Ovary (tissue), 9 donors: ENCODE data around the gene CLCN5. TPM values are rescaled to one million over a fixed set of nuclear protein-coding genes. Genes with fewer than 3 reads are reported as not detected.

Experiments
- DNase-seq, 5 donors: peaks; one replicate each; pipeline ENCODE4 v3.0.0-alpha.2; 2019 to 2020
- H3K27ac ChIP-seq, 2 donors: fragments of 200-600 bp; one replicate each; pipeline versions ENCODE4 v1.5.1 to v1.8.0; 2019 to 2022
- H3K27me3 ChIP-seq: fragments of 200-600 bp; one replicate; pipeline ENCODE4 v1.8.0; 2022
- H3K36me3 ChIP-seq: fragments of 200-600 bp; sonication (generic); one replicate; pipeline ENCODE4 v1.5.1; 2019
- H3K4me1 ChIP-seq: one replicate; pipeline ENCODE4 v1.8.1; 2013; ENCODE audit warnings: mild to moderate bottlenecking, moderate library complexity; ENCODE audit not compliant: insufficient read depth
- H3K4me3 ChIP-seq: fragments of 200-600 bp; sonication (generic); one replicate; pipeline ENCODE4 v1.5.1; 2017
- H3K9me3 ChIP-seq, 2 donors: fragments of 200-600 bp in 1 of 2; sonication (generic) in 1 of 2; one replicate each; pipeline versions ENCODE4 v1.5.1 to v1.8.1; 2013 to 2019; ENCODE audit warnings: mild to moderate bottlenecking in 1 of 2, moderate library complexity in 1 of 2
- CTCF ChIP-seq, 3 donors: fragments of 450-650 bp in 2 of 3; fragments of 200-600 bp in 1 of 3; IDR thresholded peaks; one replicate each; pipeline versions ENCODE4 v1.5.1 to v1.8.0; 2016 to 2022; ENCODE audit warnings: antibody characterized with exemption in 3 of 3, mild to moderate bottlenecking in 1 of 3
- EP300 ChIP-seq: sonication (generic); formaldehyde crosslinking; IDR thresholded peaks from one replicate; pipeline ENCODE4 v1.6.1; 2017; ENCODE audit warnings: antibody characterized with exemption
- POLR2A ChIP-seq: fragments of 450-650 bp; IDR thresholded peaks from one replicate; pipeline ENCODE4 v1.6.1; 2017; ENCODE audit warnings: antibody characterized with exemption, mild to moderate bottlenecking, moderate library complexity
- WGBS, 3 donors: extraction: QIAGEN DNeasy Blood & Tissue Kit in 1 of 3; methylation state at CpG; one replicate each; pipeline versions ENCODE4 v1.1.5 to v1.1.7; 2013 to 2017; 5-methylcytosine and 5-hydroxymethylcytosine counted together
- intact Hi-C, 4 donors: fragments of 100-400 bp; cut with DNase I; formaldehyde crosslinking; loops; one replicate each; pipeline versions ENCODE4 v1.11.0 to v1.15.1; 2022 to 2023
- polyA plus RNA-seq, 2 donors: library from polyadenylated mRNA; stranded (reverse); fragments of 200-250 nt in 1 of 2; fragments of 350-450 nt in 1 of 2; fragmentation: Illumina TruSeq in 1 of 2; extraction: RNeasy Lipid Tissue Mini Kit (QIAGEN cat#74804) in 1 of 2; gene quantifications; one replicate each; pipeline ENCODE4 v1.2.3, GENCODE V29; 2013 to 2014
- total RNA-seq, 7 donors: library from RNA; depleted of rRNA in 2 of 7; stranded (reverse); fragments of >200 nt in 2 of 7; fragmentation: NEBNext Ultra II Directional in 3 of 7; extraction: Animal tissue kit (Norgen Biotek cat#: 25700) in 3 of 7; gene quantifications; one replicate each; pipeline versions ENCODE4 v1.1.0 to v1.2.4, GENCODE V29; 2016 to 2023
- donor health status: DM: no; HTN: no; CAD: no; lungs with moderate emphysema.
- donor health status: DM: no; HTN: no; CAD: no.
- donor health status: Bipolar disorder and iron deficiency.
- donor health status: DM: yes; HTN: yes; CAD: no.
- donor health status: DM: no; HTN: no; CAD: no.
- donor health status: DM: yes; HTN: yes; CAD: no.

CLCN5 gene
- total and polyA plus RNA-seq, 9 donors, result 1.4 to 26.5 (median 16.2) TPM

GRCh38 chrX:49951524-49952193 lies 29.3 kb downstream of the CLCN5 start:
- Histone ChIP-seq H3K9me3 (no peaks in the 10 kb centered on the region), H3K27ac (no peak overlapping the region), H3K4me3 (no peak overlapping the region), H3K36me3 (no peaks in the 10 kb centered on the region), H3K27me3 (no peaks in the 10 kb centered on the region), H3K4me1 (no peaks in the 10 kb centered on the region)
- DNase-seq, result no peak
- WGBS, 3 donors, result 53 to 63% (median 60%) methylated on average over 1 of the region's 1 CpG
- intact Hi-C loops, result no loop called here
- no peak for TF ChIP-seq CTCF (IDR thresholded peaks at IDR 0.05)
- no peak for TF ChIP-seq EP300
- no peak for TF ChIP-seq POLR2A

GRCh38 chrX:49956313-49956712 lies 33.9 kb downstream of the CLCN5 start:
- Histone ChIP-seq H3K27me3 (no peaks in the 10 kb centered on the region), H3K4me3 (no peak overlapping the region), H3K36me3 (no peaks in the 10 kb centered on the region), H3K9me3 (no peaks in the 10 kb centered on the region), H3K4me1 (no peaks in the 10 kb centered on the region), H3K27ac (no peak overlapping the region)
- 55 to 67% (median 62%) methylated on average over 2 of the region's 2 CpGs for WGBS, 3 donors
- no peak for DNase-seq
- TF ChIP-seq CTCF (IDR thresholded peaks at IDR 0.05), result no peak
- no peak for TF ChIP-seq EP300
- no peak for TF ChIP-seq POLR2A
- intact Hi-C loops, result no loop called here

GRCh38 chrX:49958727-49959485 lies 36.5 kb downstream of the CLCN5 start:
- intact Hi-C loops, result no loop called here
- Histone ChIP-seq H3K4me3 (no peak overlapping the region), H3K27ac (no peak overlapping the region), H3K36me3 (no peaks in the 10 kb centered on the region), H3K9me3 (no peaks in the 10 kb centered on the region), H3K4me1 (no peaks in the 10 kb centered on the region), H3K27me3 (no peaks in the 10 kb centered on the region)
- 77 to 85% (median 78%) methylated on average over 4 of the region's 4 CpGs for WGBS, 3 donors
- TF ChIP-seq CTCF (IDR thresholded peaks at IDR 0.05) (no peak), POLR2A (no peak), EP300 (no peak)
- DNase-seq, result no peak

- no peak for TF ChIP-seq EP300
- WGBS, 3 donors, result 33 to 49% (median 36%) methylated on average over 2 of the region's 2 CpGs
- Histone ChIP-seq H3K36me3 (no peaks in the 10 kb centered on the region), H3K27me3 (no peaks in the 10 kb centered on the region), H3K9me3 (no peaks in the 10 kb centered on the region), H3K27ac (no peak overlapping the region), H3K4me1 (no peaks in the 10 kb centered on the region), H3K4me3 (no peak overlapping the region)
- no peak for DNase-seq
- intact Hi-C loops, result no loop called here
These were observed 37.2 kb downstream of the CLCN5 start for GRCh38 chrX:49959602-49960001.

GRCh38 chrX:49960061-49960460 lies 37.7 kb downstream of the CLCN5 start:
- H3K4me3 ChIP-seq, result no peak overlapping the region
- H3K36me3 ChIP-seq, result no peaks in the 10 kb centered on the region
- no peak overlapping the region for H3K27ac ChIP-seq
- no peak for DNase-seq
- H3K4me1 ChIP-seq, result no peaks in the 10 kb centered on the region
- intact Hi-C loops, result no loop called here
- H3K27me3 ChIP-seq, result no peaks in the 10 kb centered on the region
- TF ChIP-seq CTCF (IDR thresholded peaks at IDR 0.05), result no peak
- no peak for TF ChIP-seq EP300
- no peak for TF ChIP-seq POLR2A
- 57 to 68% (median 61%) methylated on average over 1 of the region's 1 CpG for WGBS, 3 donors
- no peaks in the 10 kb centered on the region for H3K9me3 ChIP-seq
